A673 (cell line): Measurements from ENCODE around the gene RC3H1.

Experiments
- CTCF ChIP-seq: fragments of 300-800, 200-600 bp; sonication (generic); conservative IDR thresholded peaks from 2 replicates; pipeline ENCODE4 v1.5.1; 2017; ENCODE audit warnings: low read depth, mild to moderate bottlenecking, antibody characterized with exemption, low read length, moderate library complexity, mixed read lengths
- EZH2 ChIP-seq: fragments of 200-600 bp; sonication (generic); IDR thresholded peaks from 2 replicates; pipeline ENCODE4 v1.6.1; 2017; ENCODE audit warnings: borderline replicate concordance, low read depth, mild to moderate bottlenecking, mixed read lengths, antibody characterized with exemption, low read length; ENCODE audit not compliant: poor library complexity, severe bottlenecking

- no peak for TF ChIP-seq CTCF
- TF ChIP-seq EZH2, result no peak
These were observed 10.6 kb upstream of the RC3H1 start for GRCh38 chr1:174032671-174033222.
